Endothelial cell of umbilical vein (primary cell): ENCODE results near the gene FRRS1L. TPM values are rescaled to one million over a fixed set of nuclear protein-coding genes. Genes with fewer than 3 reads are reported as not detected.

Experiments
- BruUV-seq: library from RNA; stranded (reverse); fragments of 400-500 nt; replicated peaks from 2 replicates; lab custom pipeline; 2021; lab: Mats Ljungman, UMichigan
- CTCF ChIA-PET: fragments of 300-600, 350-600 bp; sonication (Branson Sonifier 250); formaldehyde crosslinking; loops from one replicate; lab custom pipeline; 2021; ENCODE audit warnings: antibody characterized with exemption, inconsistent platforms; lab: Charles Lee
- POLR2A ChIA-PET: fragments of 300-600, 350-600 bp; sonication (Branson Sonifier 250); formaldehyde crosslinking; loops from one replicate; lab custom pipeline; 2021; ENCODE audit warnings: antibody characterized with exemption, inconsistent platforms; lab: Charles Lee
- DNase-seq: peaks from one replicate; pipeline ENCODE4 v3.0.0-alpha.2; 2011; ENCODE audit warnings: low read depth, low spot score
- FAIRE-seq: peaks from 2 replicates; lab custom pipeline; 2011; peaks lifted over from hg19 to GRCh38; lab: Jason Lieb, UNC
- H2AFZ ChIP-seq: 2 replicates; pipeline ENCODE4 v1.6.0; 2012; ENCODE audit warnings: low read depth, low read length, control low read depth, inconsistent platforms
- H3K27ac ChIP-seq: 2 replicates; pipeline ENCODE4 v1.5.1; 2011; ENCODE audit warnings: low read depth, mild to moderate bottlenecking, control low read depth, low read length, moderate library complexity; ENCODE audit not compliant: insufficient read depth
- H3K27me3 ChIP-seq, 2 experiments: 2 replicates each; pipeline versions ENCODE4 v1.6.0 to v1.6.1; 2011; ENCODE audit warnings: low read length in 2 of 2, mixed read lengths in 1 of 2; ENCODE audit not compliant: control insufficient read depth in 2 of 2, insufficient read depth in 2 of 2
- H3K36me3 ChIP-seq, 2 experiments: 2 replicates in 1 of 2; 3 replicates in 1 of 2; pipeline ENCODE4 v1.5.1; 2011; ENCODE audit warnings: low read length in 2 of 2, mild to moderate bottlenecking in 1 of 2, moderate library complexity in 1 of 2; ENCODE audit not compliant: control insufficient read depth in 2 of 2, insufficient read depth in 2 of 2; ENCODE audit errors: extremely low read depth in 1 of 2
- H3K4me1 ChIP-seq: 3 replicates; pipeline ENCODE4 v1.5.1; 2011; ENCODE audit warnings: mild to moderate bottlenecking, low read length; ENCODE audit not compliant: control insufficient read depth, insufficient read depth; ENCODE audit errors: extremely low read depth
- H3K4me2 ChIP-seq: 2 replicates; pipeline ENCODE4 v1.6.1; 2011; ENCODE audit warnings: low read length, control low read depth, mixed read lengths; ENCODE audit not compliant: insufficient read depth
- H3K4me3 ChIP-seq, 3 experiments: fragments of 200-600 bp in 1 of 3; sonication (generic), shearing (Covaris generic) in 1 of 3; replicated peaks in 1 of 3; 2 replicates each; pipeline ENCODE4 v1.5.1; 2011 to 2016; ENCODE audit warnings: control low read depth in 3 of 3, low read length in 3 of 3, mild to moderate bottlenecking in 2 of 3, inconsistent platforms in 1 of 3, low read depth in 1 of 3, moderate library complexity in 1 of 3; ENCODE audit not compliant: insufficient read depth in 1 of 3
- H3K79me2 ChIP-seq: 2 replicates; pipeline ENCODE4 v1.6.0; 2012; ENCODE audit warnings: low read length, inconsistent platforms; ENCODE audit not compliant: control insufficient read depth, insufficient read depth
- H3K9ac ChIP-seq: replicated peaks from 2 replicates; pipeline ENCODE3; 2011; ENCODE audit warnings: low read length, control low read depth; ENCODE audit not compliant: insufficient read depth; ENCODE audit errors: extremely low read depth
- H3K9me1 ChIP-seq: replicated peaks from 3 replicates; pipeline ENCODE4 v1.6.0; 2011; ENCODE audit warnings: mild to moderate bottlenecking, low read length; ENCODE audit not compliant: control insufficient read depth, insufficient read depth; ENCODE audit errors: extremely low read depth
- H3K9me3 ChIP-seq: replicated peaks from 2 replicates; pipeline ENCODE4 v1.5.1; 2012; ENCODE audit warnings: low read length, inconsistent platforms; ENCODE audit not compliant: control insufficient read depth, insufficient read depth
- H4K20me1 ChIP-seq: replicated peaks from 2 replicates; pipeline ENCODE3; 2011; ENCODE audit warnings: mild to moderate bottlenecking, low read length; ENCODE audit not compliant: control insufficient read depth, insufficient read depth; ENCODE audit errors: extremely low read depth
- EZH2 ChIP-seq: IDR thresholded peaks from 2 replicates; pipeline ENCODE4 v1.6.1; 2012; ENCODE audit warnings: borderline replicate concordance, low read depth, mild to moderate bottlenecking, moderate library complexity, low read length, inconsistent platforms; ENCODE audit not compliant: severe bottlenecking
- FOS ChIP-seq: IDR thresholded peaks from 2 replicates; pipeline ENCODE4 v1.6.1; 2011; ENCODE audit warnings: mild to moderate bottlenecking, low read length, moderate library complexity, borderline replicate concordance; ENCODE audit not compliant: insufficient read depth
- GATA2 ChIP-seq: IDR thresholded peaks from 2 replicates; pipeline ENCODE4 v1.7.0; 2011; ENCODE audit warnings: low read depth, mild to moderate bottlenecking, moderate library complexity, mixed read lengths, low read length; ENCODE audit not compliant: insufficient read length, insufficient read depth
- JUN ChIP-seq: IDR thresholded peaks from 2 replicates; pipeline ENCODE4 v1.6.1; 2011; ENCODE audit warnings: borderline replicate concordance, low read depth; ENCODE audit not compliant: insufficient read length, insufficient read depth
- MAX ChIP-seq: IDR thresholded peaks from 2 replicates; pipeline ENCODE4 v1.6.1; 2011; ENCODE audit not compliant: insufficient read depth, insufficient read length
- MYC ChIP-seq: IDR thresholded peaks from one replicate; pipeline ENCODE4 v1.6.1; 2011; ENCODE audit warnings: mild to moderate bottlenecking, low read depth, low read length
- POLR2A ChIP-seq: IDR thresholded peaks from 2 replicates; pipeline ENCODE4 v1.6.1; 2012; ENCODE audit warnings: low read depth, mild to moderate bottlenecking, control low read depth, low read length
- POLR2AphosphoS5 ChIP-seq: IDR thresholded peaks from 2 replicates; pipeline ENCODE4 v1.6.1; 2012; ENCODE audit warnings: low read depth, mild to moderate bottlenecking, control low read depth, low read length, moderate library complexity; ENCODE audit not compliant: insufficient read depth
- dilution Hi-C: fragments of 300-500 bp; cut with MboI; formaldehyde crosslinking; loops from one replicate; pipeline ENCODE4 v1.15.0; 2019; ENCODE audit warnings: low sequenced_read_pairs; ENCODE audit not compliant: extremely low pct_ligation_motif_present
- intact Hi-C: fragments of 100-400 bp; cut with micrococcal nuclease; formaldehyde crosslinking; loops from one replicate; pipeline ENCODE4 v1.10.0; 2022
- polyA plus RNA-seq, 4 experiments: library from polyadenylated mRNA; depleted of rRNA in 3 of 4; stranded (reverse) in 3 of 4; unstranded in 1 of 4; fragments of >200 nt; gene quantifications; 2 replicates each; pipeline versions ENCODE4 v1.2.1 to v1.2.3, GENCODE V29; 2011 to 2012; ENCODE audit warnings: missing spikeins in 1 of 4
- total RNA-seq: library from RNA; stranded (reverse); gene quantifications from 2 replicates; pipeline ENCODE4 v1.2.3, GENCODE V29; 2021
- TF ChIP-seq, protein P1 (sequence below), 2 donors: IDR thresholded peaks; 1 replicate in 1 of 2; 2 replicates in 1 of 2; pipeline ENCODE4 v1.5.1; 2011; ENCODE audit warnings: low read length in 2 of 2, mild to moderate bottlenecking in 2 of 2, moderate library complexity in 2 of 2, control low read depth in 1 of 2, inconsistent platforms in 1 of 2, low read depth in 1 of 2; ENCODE audit not compliant: insufficient read depth in 1 of 2; ENCODE audit errors: extremely low read depth in 1 of 2

Gene FRRS1L
- total and polyA plus RNA-seq, 2 donors (not counting 3 experiments of a cell fraction or from before 2014, with no cell fraction given) = not detected

DNA sequence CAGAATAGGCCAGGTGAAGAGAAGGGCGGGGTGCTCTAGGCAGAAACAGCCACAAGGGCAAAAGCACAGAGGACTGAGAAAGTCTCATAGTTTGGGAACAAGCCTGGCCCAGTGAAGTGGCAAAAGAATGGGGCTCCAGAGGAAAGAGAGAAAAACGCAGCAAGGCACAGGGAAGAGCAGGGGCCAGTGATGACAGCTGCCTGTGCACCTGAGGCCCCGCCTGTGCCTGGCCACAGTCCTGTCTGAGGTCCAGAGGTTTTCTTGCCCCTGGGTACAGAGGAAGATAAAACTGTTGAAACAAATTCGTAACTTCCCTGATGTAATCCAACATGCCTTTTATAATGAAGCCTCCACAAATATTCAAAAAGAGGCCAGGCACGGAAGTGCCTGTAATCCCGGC lies 22.0 kb downstream of the FRRS1L start:
- dilution Hi-C loops = no loop called here
- BruUV-seq = no TSS peak

More for the DNA sequence above, 22.0 kb downstream of the FRRS1L start:
- peaks cover 6 to 10% of the 10 kb centered on the region in 2 experiments for H3K27me3 ChIP-seq
- H2AFZ ChIP-seq = no peak overlapping the region
- no peak for DNase-seq
- no peak overlapping the region for H3K4me3 ChIP-seq
- H3K9ac ChIP-seq = no peak overlapping the region
- H3K9me1 ChIP-seq = no peaks in the 10 kb centered on the region
- TF ChIP-seq FOS (no peak), POLR2AphosphoS5 (no peak), MAX (no peak), GATA2 (no peak), JUN (no peak), MYC (no peak), POLR2A (no peak), EZH2 (no peak)
- TF ChIP-seq, protein P1, sequence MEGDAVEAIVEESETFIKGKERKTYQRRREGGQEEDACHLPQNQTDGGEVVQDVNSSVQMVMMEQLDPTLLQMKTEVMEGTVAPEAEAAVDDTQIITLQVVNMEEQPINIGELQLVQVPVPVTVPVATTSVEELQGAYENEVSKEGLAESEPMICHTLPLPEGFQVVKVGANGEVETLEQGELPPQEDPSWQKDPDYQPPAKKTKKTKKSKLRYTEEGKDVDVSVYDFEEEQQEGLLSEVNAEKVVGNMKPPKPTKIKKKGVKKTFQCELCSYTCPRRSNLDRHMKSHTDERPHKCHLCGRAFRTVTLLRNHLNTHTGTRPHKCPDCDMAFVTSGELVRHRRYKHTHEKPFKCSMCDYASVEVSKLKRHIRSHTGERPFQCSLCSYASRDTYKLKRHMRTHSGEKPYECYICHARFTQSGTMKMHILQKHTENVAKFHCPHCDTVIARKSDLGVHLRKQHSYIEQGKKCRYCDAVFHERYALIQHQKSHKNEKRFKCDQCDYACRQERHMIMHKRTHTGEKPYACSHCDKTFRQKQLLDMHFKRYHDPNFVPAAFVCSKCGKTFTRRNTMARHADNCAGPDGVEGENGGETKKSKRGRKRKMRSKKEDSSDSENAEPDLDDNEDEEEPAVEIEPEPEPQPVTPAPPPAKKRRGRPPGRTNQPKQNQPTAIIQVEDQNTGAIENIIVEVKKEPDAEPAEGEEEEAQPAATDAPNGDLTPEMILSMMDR (IDR thresholded peaks at IDR 0.05; ENCODE audit: extremely low read depth in 1 of 2, insufficient read depth in 1 of 2, low read depth in 1 of 2, low read length in 2 of 2) = no peak
- no peak overlapping the region for H3K27ac ChIP-seq
- intact Hi-C loops = no loop called here
- H4K20me1 ChIP-seq = no peaks in the 10 kb centered on the region
- FAIRE-seq = no peak
- CTCF ChIA-PET = interaction anchor here (0.9 kb wide), 1 partner anchor 137 kb away, joined by 4 read pairs; no protein-coding TSS in a partner anchor
- H3K4me1 ChIP-seq = no peaks in the 10 kb centered on the region
- no peaks in the 10 kb centered on the region for H3K9me3 ChIP-seq
- no peaks in the 10 kb centered on the region for H3K79me2 ChIP-seq
- H3K36me3 ChIP-seq = no peaks in the 10 kb centered on the region
- H3K4me2 ChIP-seq = no peak overlapping the region
- POLR2A ChIA-PET = no interaction called here
